ENCODE data around the gene KRIT1. TPM values are rescaled to one million over a fixed set of nuclear protein-coding genes. Genes with fewer than 3 reads are reported as not detected.
"Not testable (repeated sequence)": the region's sequence is repeated elsewhere in the genome, so short reads cannot be mapped to it uniquely, and the experiment has no call there.

The KRIT1 gene
- polyA plus RNA-seq, 3 donors = 44.5 to 44.9 (median 44.6) TPM

- no peak for DNase-seq (ENCODE audit: low read depth in 3 of 3, low spot score in 2 of 3)
These were observed 5.5 kb upstream of the KRIT1 start for GRCh38 chr7:92251181-92251580.

GRCh38 chr7:92250603-92251002 is 4.9 kb upstream of the KRIT1 start:
- no peak for DNase-seq (ENCODE audit: low read depth in 3 of 3, low spot score in 2 of 3)

GRCh38 chr7:92246360-92247101 is 817 bp upstream of the KRIT1 start:
- peak; percentile 25 to 32 (median 29) for DNase-seq (ENCODE audit: low read depth in 3 of 3, low spot score in 2 of 3)

- peak; percentile 23 to 39 (median 29) for DNase-seq (ENCODE audit: low read depth in 3 of 3, low spot score in 2 of 3)
These were observed 767 bp downstream of the KRIT1 start for GRCh38 chr7:92244808-92245486.

- no peak for DNase-seq (ENCODE audit: low read depth in 3 of 3, low spot score in 2 of 3)
These were observed 2.7 kb downstream of the KRIT1 start for GRCh38 chr7:92242972-92243371.

- no peak for DNase-seq (ENCODE audit: low read depth in 3 of 3, low spot score in 2 of 3)
These were observed 15.2 kb downstream of the KRIT1 start for GRCh38 chr7:92230547-92230946.

- no peak for DNase-seq (ENCODE audit: low read depth in 3 of 3, low spot score in 2 of 3)
These were observed 17.0 kb downstream of the KRIT1 start for GRCh38 chr7:92228742-92229141.

- DNase-seq (ENCODE audit: low read depth in 3 of 3, low spot score in 2 of 3) = no peak
These were observed 17.6 kb downstream of the KRIT1 start for GRCh38 chr7:92228100-92228499.

GRCh38 chr7:92226981-92227380 is 18.7 kb downstream of the KRIT1 start:
- no peak for DNase-seq (ENCODE audit: low read depth in 3 of 3, low spot score in 2 of 3)

GRCh38 chr7:92221766-92222165 is 23.9 kb downstream of the KRIT1 start:
- no peak for DNase-seq (ENCODE audit: low read depth in 3 of 3, low spot score in 2 of 3)

GRCh38 chr7:92206672-92207071 is 39.0 kb downstream of the KRIT1 start:
- DNase-seq (ENCODE audit: low read depth in 3 of 3, low spot score in 2 of 3) = no peak

GRCh38 chr7:92205987-92206386 is 39.7 kb downstream of the KRIT1 start:
- DNase-seq (ENCODE audit: low read depth in 3 of 3, low spot score in 2 of 3) = no peak

- no peak for DNase-seq (ENCODE audit: low read depth in 3 of 3, low spot score in 2 of 3)
These were observed 44.9 kb downstream of the KRIT1 start for GRCh38 chr7:92200791-92201190.

- DNase-seq (ENCODE audit: low read depth in 3 of 3, low spot score in 2 of 3) = no peak
These were observed 53.4 kb downstream of the KRIT1 start for GRCh38 chr7:92192326-92192725.

GRCh38 chr7:92189246-92189645 is 56.5 kb downstream of the KRIT1 start:
- DNase-seq (ENCODE audit: low read depth in 3 of 3, low spot score in 2 of 3) = not testable (repeated sequence)

GRCh38 chr7:92184294-92184693 is 61.4 kb downstream of the KRIT1 start:
- DNase-seq (ENCODE audit: low read depth in 3 of 3, low spot score in 2 of 3) = not testable (repeated sequence)

- peak; percentile 50 to 76 (median 68) for DNase-seq (ENCODE audit: low read depth in 3 of 3, low spot score in 2 of 3)
These were observed 66.5 kb downstream of the KRIT1 start, which contains the start of gene LRRD1 for GRCh38 chr7:92178928-92179924. Gene LRRD1 (minus strand): TSS chr7:92179142. CDS start chr7:92165202, 13,940 bp downstream.

GRCh38 chr7:92177362-92177761 is 68.4 kb downstream of the KRIT1 start:
- DNase-seq (ENCODE audit: low read depth in 3 of 3, low spot score in 2 of 3) = no peak

- DNase-seq (ENCODE audit: low read depth in 3 of 3, low spot score in 2 of 3) = not testable (repeated sequence)
These were observed 76.2 kb downstream of the KRIT1 start for GRCh38 chr7:92169529-92169928.

GRCh38 chr7:92161271-92161670 is 84.4 kb downstream of the KRIT1 start:
- no peak for DNase-seq (ENCODE audit: low read depth in 3 of 3, low spot score in 2 of 3)

All from right renal cortex interstitium (tissue), 3 donors.